Astrocyte of the cerebellum (primary cell): ENCODE data around the gene MEF2C.

Source experiments
- DNase-seq: peaks from one replicate; pipeline ENCODE4 v3.0.0-alpha.2; 2011; ENCODE audit warnings: low read depth
- H3K4me3 ChIP-seq: 2 replicates; pipeline ENCODE4 v1.5.1; 2011; ENCODE audit warnings: mild to moderate bottlenecking, low read depth, low read length, moderate library complexity
- in situ Hi-C: cut with HindIII; loops from 2 replicates; pipeline ENCODE4 v1.10.0; 2017; ENCODE audit warnings: low sequenced_read_pairs
- TF ChIP-seq, protein P1 (sequence below): IDR thresholded peaks from 2 replicates; pipeline ENCODE4 v1.5.1; 2012; ENCODE audit warnings: low read length, low read depth, moderate library complexity, mild to moderate bottlenecking; ENCODE audit errors: missing control alignments

Gene MEF2C

DNA sequence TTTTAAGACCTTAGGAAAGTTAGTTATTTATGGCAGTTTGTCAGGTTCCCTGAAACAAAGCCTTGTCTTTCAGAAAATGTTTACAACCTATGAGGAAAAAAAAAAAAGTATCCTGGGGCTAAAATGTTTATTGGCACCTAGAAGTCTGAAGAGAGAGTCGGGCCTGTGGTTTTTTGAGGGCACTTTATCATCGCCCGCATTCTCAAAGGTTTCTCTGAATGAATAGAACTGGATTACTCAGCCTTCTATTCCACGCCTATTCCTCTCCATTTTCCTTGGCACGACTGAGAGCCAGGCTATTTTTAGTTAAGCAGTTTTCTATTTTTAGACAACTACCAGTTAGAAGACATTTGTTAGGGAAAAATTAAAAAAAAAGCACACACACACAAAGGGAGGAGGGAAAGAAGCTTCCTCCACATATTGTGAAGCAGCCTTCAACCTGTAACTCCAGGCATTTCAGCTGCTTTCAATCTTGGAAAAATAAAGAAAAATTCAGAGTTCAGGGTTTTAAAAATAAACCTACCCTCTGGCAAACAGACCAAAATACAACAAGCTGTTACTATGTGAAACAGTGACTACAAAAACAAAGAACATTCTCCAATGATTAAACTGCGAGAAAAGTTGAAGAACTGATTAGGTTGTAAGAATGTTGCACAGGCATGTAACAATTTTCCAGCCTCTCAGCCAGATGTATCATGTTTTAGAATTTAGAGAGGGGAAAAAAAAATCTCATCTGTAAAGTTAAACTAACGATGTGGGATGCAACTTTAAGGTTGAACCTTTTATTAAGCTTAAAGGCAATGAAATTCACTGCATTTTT is 97.0 kb downstream of the MEF2C start:
- TF ChIP-seq, protein P1, sequence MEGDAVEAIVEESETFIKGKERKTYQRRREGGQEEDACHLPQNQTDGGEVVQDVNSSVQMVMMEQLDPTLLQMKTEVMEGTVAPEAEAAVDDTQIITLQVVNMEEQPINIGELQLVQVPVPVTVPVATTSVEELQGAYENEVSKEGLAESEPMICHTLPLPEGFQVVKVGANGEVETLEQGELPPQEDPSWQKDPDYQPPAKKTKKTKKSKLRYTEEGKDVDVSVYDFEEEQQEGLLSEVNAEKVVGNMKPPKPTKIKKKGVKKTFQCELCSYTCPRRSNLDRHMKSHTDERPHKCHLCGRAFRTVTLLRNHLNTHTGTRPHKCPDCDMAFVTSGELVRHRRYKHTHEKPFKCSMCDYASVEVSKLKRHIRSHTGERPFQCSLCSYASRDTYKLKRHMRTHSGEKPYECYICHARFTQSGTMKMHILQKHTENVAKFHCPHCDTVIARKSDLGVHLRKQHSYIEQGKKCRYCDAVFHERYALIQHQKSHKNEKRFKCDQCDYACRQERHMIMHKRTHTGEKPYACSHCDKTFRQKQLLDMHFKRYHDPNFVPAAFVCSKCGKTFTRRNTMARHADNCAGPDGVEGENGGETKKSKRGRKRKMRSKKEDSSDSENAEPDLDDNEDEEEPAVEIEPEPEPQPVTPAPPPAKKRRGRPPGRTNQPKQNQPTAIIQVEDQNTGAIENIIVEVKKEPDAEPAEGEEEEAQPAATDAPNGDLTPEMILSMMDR = no peak
- in situ Hi-C loops = loop anchor here (5.0 kb wide), 1 partner anchor 71 kb away; no protein-coding TSS in a partner anchor
- DNase-seq = peak; percentile 97
- H3K4me3 ChIP-seq = peak overlapping the region; percentile 14

DNA sequence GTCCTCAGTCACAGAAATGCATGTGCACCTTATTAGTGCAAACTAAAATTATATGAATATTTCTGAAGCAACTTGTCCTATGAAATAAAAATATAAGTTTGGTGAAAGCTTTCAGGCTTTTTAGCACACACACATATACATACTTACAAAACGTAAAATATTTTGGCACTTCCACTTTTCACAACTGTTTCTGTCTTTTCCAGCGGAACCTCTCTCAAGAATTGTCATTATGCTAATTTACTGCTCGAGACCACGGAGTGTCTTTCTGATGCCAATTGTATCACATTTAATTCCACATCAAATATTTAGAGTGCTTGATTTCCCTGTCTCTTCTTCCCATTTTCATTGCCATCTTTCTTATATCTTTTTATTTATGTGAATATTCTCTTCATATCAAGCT is 100.4 kb downstream of the MEF2C start:
- TF ChIP-seq, protein P1 = no peak
- no peak overlapping the region for H3K4me3 ChIP-seq
- no peak for DNase-seq
- in situ Hi-C loops = no loop called here

DNA sequence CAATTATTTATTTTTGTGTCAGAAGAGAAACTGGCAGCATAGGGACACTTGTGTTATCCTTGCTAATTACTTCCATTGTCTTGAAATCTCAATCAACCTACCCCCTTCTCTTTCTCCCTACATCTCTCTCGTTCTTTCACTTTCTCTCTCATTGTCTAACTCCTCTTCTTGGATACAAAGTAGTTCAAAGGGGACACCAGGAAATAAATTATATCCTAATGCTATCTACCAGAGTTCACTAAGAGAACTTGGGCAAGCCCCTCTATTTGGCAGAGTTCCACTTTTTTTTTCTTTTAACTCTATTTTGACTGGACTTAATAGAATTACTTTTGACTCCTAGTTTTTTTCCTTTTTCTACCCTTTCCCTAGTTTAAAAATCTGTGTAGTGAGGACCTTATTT is 102.2 kb downstream of the MEF2C start:
- TF ChIP-seq, protein P1 = no peak
- in situ Hi-C loops = no loop called here
- no peak for DNase-seq
- H3K4me3 ChIP-seq = no peak overlapping the region

DNA sequence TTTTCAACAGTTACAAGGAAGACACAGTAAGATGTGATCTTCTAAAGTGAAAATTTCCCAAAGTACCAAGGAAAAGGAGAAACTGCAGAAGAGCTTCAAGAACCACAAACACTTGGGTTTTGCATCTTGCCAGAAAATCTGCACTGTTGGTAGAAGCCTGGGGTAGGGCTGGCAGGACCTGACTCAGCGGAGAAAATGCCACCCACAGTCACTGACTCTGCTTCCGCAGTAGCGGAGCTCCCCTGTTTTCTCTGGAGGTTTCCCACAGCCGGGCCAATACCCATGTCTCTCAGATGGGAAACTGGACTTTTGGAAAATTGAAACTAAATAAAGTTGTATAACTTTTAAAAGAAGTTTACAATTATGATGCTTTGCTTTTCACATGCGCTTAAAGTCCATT is 104.2 kb downstream of the MEF2C start:
- TF ChIP-seq, protein P1 = no peak
- in situ Hi-C loops = no loop called here
- no peak overlapping the region for H3K4me3 ChIP-seq
- no peak for DNase-seq

- no peak overlapping the region for H3K4me3 ChIP-seq
- in situ Hi-C loops = no loop called here
- DNase-seq = no peak
- TF ChIP-seq, protein P1 = no peak
These were observed 106.3 kb downstream of the MEF2C start for GRCh38 chr5:88776692-88777091.

DNA sequence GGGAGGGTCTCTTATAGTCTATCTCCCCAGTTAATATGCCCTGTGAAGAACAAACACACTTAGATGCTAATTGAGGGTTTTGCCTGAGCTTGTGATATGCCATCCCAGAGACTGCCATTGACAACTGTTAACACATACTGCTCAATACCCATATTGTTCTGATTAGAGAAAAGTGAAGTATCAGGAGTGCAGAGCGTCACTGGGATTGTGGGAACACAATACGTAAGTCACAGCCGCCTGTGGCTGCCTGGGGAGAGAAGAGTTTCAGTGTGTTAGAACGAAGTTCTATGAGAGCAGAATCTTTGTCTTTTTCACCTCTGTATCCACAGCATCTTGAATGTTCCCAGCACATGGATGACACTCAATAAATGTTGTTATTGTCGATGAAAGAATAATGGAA is 110.2 kb downstream of the MEF2C start:
- TF ChIP-seq, protein P1 = no peak
- H3K4me3 ChIP-seq = no peak overlapping the region
- in situ Hi-C loops = no loop called here
- no peak for DNase-seq

DNA sequence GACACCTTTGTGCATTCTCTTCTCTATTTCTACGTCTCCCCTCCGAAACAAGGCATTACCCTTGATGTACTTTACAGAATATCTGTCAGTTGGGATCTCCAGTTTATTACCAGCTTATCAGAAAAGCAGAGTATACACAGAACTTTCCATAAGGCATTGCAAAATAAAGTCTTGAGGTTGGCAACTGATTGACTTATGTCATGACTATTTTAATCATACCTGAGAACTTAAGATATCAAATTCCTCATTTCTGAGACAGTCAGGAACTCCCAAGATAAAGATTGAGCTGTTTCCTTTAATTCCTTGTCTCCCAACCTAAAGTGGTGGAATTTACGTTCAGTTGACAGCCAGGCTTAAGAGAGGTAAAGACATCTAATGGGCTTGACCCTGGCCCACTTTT is 110.9 kb downstream of the MEF2C start:
- TF ChIP-seq, protein P1 = no peak
- H3K4me3 ChIP-seq = no peak overlapping the region
- DNase-seq = no peak
- in situ Hi-C loops = no loop called here
